ENCODE results near the gene TXNRD2. TPM values are rescaled to one million over a fixed set of nuclear protein-coding genes. Genes with fewer than 3 reads are reported as not detected.

TXNRD2 gene
- total RNA-seq, 1 experiment from 2014 or later, result 22.4 TPM

DNA sequence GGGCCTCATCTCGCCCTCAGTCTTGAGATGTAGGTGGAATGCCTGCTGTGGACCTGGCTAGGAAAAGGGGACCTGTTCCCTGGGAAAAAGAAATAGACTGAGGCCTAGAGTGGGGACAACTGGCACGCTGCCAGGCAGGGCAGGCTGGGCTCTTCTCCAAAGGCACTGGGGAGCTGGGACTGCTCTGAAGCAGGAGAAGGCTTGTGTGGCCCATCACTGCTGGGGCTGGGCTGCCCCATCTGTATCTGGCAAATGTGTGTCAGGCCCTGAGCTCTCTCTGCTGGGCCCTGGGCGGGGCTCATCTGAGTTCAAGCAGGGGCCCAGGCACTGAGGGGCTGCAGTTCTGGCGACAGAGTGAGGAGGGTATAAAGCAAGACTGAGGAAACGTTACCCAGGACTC lies 42.1 kb upstream of the TXNRD2 start:
- no peak overlapping the region for H3K4me3 ChIP-seq
- POLR2A ChIA-PET (ENCODE audit: unreplicated experiment), result no interaction called here

DNA sequence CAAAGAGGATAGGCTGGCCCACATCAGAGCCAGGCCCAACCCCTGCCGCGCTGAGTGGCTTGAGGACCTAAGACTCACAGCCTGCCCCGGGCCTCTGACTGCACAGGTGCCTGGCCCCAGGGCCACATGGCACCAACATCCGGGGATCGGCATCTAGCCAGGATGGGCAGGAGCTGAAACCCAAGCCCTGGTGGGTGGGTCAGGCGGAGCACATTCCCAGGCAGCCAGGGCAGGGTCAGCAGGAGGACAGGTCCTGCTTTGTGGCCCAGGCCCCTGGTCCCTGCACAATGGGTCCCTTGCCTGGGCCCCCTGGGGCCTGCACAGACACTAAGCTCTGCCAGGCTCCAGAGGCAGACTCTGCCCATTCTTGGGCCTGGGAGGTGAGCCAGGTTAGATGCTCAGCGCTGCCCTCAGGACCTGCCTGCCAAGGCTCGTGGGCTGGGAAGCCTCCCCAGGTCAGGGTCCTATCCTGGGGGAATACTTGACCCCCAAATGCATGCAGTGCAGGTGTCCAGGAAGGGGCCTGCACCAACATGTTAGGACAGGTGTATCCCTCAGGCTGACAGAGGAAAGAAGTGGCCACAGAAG lies 41.5 kb upstream of the TXNRD2 start:
- DNase-seq, result peak in 1 of 2 experiments; percentile 64
- CTCF ChIA-PET, result interaction anchor here (0.5 kb wide), 1 partner anchor 586 kb away, joined by 3 read pairs; no protein-coding TSS in a partner anchor

More for the DNA sequence above, 42.1 kb upstream of the TXNRD2 start:
- H3K36me3 ChIP-seq (ENCODE audit: low read depth), result no peaks in the 10 kb centered on the region
- 0 out of 2 replicates have a peak overlapping the region, but pooled peaks have one; percentile 16 for H3K4me2 ChIP-seq
- H3K9me2 ChIP-seq (ENCODE audit: insufficient read depth), result no peaks in the 10 kb centered on the region
- intact Hi-C loops (cut with micrococcal nuclease; ENCODE audit: unreplicated experiment), result no loop called here
- H3F3A ChIP-seq (ENCODE audit: insufficient read depth, low read depth), result no peaks in the 10 kb centered on the region
- peaks cover 20% of the 10 kb centered on the region for H3K4me1 ChIP-seq (replicated peaks; ENCODE audit: insufficient read depth)
- no peak for DNase-seq
- no peaks in the 10 kb centered on the region for H3K27me3 ChIP-seq (ENCODE audit: insufficient read depth, low read depth)
- no peak overlapping the region for H2AFZ ChIP-seq
- H3K79me2 ChIP-seq (ENCODE audit: low read depth), result no peaks in the 10 kb centered on the region
- H4K20me1 ChIP-seq (ENCODE audit: insufficient read depth), result no peaks in the 10 kb centered on the region; the same call in 1 of the 2 replicates
- H3K9me3 ChIP-seq (ENCODE audit: insufficient read depth, low read depth), result no peaks in the 10 kb centered on the region
- no peak for TF ChIP-seq EZH2 (IDR thresholded peaks at IDR 0.05; ENCODE audit: low read depth)
- TF ChIP-seq, protein P1, sequence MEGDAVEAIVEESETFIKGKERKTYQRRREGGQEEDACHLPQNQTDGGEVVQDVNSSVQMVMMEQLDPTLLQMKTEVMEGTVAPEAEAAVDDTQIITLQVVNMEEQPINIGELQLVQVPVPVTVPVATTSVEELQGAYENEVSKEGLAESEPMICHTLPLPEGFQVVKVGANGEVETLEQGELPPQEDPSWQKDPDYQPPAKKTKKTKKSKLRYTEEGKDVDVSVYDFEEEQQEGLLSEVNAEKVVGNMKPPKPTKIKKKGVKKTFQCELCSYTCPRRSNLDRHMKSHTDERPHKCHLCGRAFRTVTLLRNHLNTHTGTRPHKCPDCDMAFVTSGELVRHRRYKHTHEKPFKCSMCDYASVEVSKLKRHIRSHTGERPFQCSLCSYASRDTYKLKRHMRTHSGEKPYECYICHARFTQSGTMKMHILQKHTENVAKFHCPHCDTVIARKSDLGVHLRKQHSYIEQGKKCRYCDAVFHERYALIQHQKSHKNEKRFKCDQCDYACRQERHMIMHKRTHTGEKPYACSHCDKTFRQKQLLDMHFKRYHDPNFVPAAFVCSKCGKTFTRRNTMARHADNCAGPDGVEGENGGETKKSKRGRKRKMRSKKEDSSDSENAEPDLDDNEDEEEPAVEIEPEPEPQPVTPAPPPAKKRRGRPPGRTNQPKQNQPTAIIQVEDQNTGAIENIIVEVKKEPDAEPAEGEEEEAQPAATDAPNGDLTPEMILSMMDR (conservative IDR thresholded peaks at IDR 0.05), result no peak
- TSS peak; percentile 13 for BruUV-seq (replicated peaks)
- CTCF ChIA-PET, result no interaction called here
- no peak overlapping the region for H3K27ac ChIP-seq

DNA sequence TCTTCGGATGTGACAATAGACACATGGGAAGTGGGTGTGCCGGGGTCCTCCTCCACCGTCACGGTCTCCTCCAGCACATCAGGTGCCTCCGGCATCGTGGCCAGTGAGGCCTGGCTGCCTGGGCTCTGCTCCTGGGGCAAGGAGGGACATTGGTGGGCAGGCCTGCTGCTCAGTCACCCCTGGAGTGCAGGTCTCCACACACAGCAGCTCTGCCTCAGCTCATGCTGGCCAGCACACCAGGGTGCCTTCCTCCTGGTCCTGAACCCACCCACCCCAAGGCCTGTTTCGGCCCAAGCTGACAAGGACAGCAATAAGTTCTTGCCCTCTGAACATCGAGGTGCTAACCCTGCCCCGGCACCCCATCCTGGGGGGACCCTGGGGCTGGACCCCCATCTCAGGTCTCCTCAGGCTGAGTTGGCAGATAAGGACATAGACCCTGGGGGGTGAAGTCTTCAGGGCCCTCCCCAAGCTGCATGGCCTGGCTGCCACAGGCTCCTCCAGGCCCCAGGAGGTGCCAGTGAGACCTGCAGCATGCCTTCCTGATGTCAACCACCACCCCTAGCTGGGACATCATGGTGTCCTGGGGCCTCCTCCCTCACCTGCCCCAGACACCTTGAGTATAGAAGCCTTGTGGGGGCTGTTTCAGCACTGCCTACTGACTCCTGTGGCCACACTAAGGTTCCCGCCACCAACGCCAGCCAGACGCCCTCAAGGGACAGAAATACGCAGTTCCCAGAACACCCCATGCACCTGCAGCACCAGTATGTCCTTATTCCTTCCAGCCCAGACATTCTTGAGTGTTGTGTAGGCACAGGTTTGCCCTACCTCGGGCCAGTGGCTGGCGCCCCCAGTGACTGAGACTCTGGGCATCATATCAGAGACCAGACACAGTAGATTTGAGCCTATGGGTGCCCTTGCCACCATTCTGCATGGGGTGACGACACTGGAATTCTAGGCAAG lies 40.6 kb upstream of the TXNRD2 start:
- Histone ChIP-seq H2AFZ (no peak overlapping the region), H3K79me2 (ENCODE audit: low read depth) (no peaks in the 10 kb centered on the region), H3K27me3 (ENCODE audit: insufficient read depth, low read depth) (no peaks in the 10 kb centered on the region), H3K9me2 (ENCODE audit: insufficient read depth) (no peaks in the 10 kb centered on the region), H4K20me1 (ENCODE audit: insufficient read depth) (no peaks in the 10 kb centered on the region; the same call in 1 of the 2 replicates), H3K9me3 (ENCODE audit: insufficient read depth, low read depth) (no peaks in the 10 kb centered on the region), H3K27ac (no peak overlapping the region), H3K4me3 (no peak overlapping the region), H3F3A (ENCODE audit: insufficient read depth, low read depth) (no peaks in the 10 kb centered on the region), H3K36me3 (ENCODE audit: low read depth) (no peaks in the 10 kb centered on the region), H3K4me1 (replicated peaks; ENCODE audit: insufficient read depth) (peaks cover 20% of the 10 kb centered on the region), H3K4me2 (no peak overlapping the region)
- no peak for DNase-seq
- BruUV-seq (replicated peaks), result no TSS peak
- POLR2A ChIA-PET (ENCODE audit: unreplicated experiment), result no interaction called here
- TF ChIP-seq, protein P1 (conservative IDR thresholded peaks at IDR 0.05), result no peak
- no peak for TF ChIP-seq EZH2 (IDR thresholded peaks at IDR 0.05; ENCODE audit: low read depth)
- intact Hi-C loops (cut with micrococcal nuclease; ENCODE audit: unreplicated experiment), result no loop called here
- CTCF ChIA-PET, result interaction anchor here (0.5 kb wide), 1 partner anchor 587 kb away, joined by 3 read pairs; no protein-coding TSS in a partner anchor

More for the DNA sequence above, 41.5 kb upstream of the TXNRD2 start:
- H3K4me1 ChIP-seq (replicated peaks; ENCODE audit: insufficient read depth), result peaks cover 20% of the 10 kb centered on the region
- intact Hi-C loops (cut with micrococcal nuclease; ENCODE audit: unreplicated experiment), result no loop called here
- H3K9me2 ChIP-seq (ENCODE audit: insufficient read depth), result no peaks in the 10 kb centered on the region
- POLR2A ChIA-PET (ENCODE audit: unreplicated experiment), result no interaction called here
- no peaks in the 10 kb centered on the region for H3K79me2 ChIP-seq (ENCODE audit: low read depth)
- no peaks in the 10 kb centered on the region for H3F3A ChIP-seq (ENCODE audit: insufficient read depth, low read depth)
- TF ChIP-seq, protein P1 (conservative IDR thresholded peaks at IDR 0.05), result no peak
- no peak for TF ChIP-seq EZH2 (IDR thresholded peaks at IDR 0.05; ENCODE audit: low read depth)
- no peak overlapping the region for H3K4me2 ChIP-seq
- H3K27me3 ChIP-seq (ENCODE audit: insufficient read depth, low read depth), result no peaks in the 10 kb centered on the region
- BruUV-seq (replicated peaks), result no TSS peak
- H3K27ac ChIP-seq, result no peak overlapping the region
- no peak overlapping the region for H3K4me3 ChIP-seq
- no peak overlapping the region for H2AFZ ChIP-seq
- H4K20me1 ChIP-seq (ENCODE audit: insufficient read depth), result no peaks in the 10 kb centered on the region; the same call in 1 of the 2 replicates
- no peaks in the 10 kb centered on the region for H3K9me3 ChIP-seq (ENCODE audit: insufficient read depth, low read depth)
- no peaks in the 10 kb centered on the region for H3K36me3 ChIP-seq (ENCODE audit: low read depth)

Data from PC-9 (cell line).